GM12892 (cell line): Measurements from ENCODE around the gene ZNF674.

Experiments
- POLR2A ChIP-seq: IDR thresholded peaks from 2 replicates; pipeline ENCODE4 v1.6.1; 2011; ENCODE audit warnings: low read depth, low read length, control low read depth
- TAF1 ChIP-seq: IDR thresholded peaks from 2 replicates; pipeline ENCODE4 v1.6.1; 2011; ENCODE audit warnings: low read depth, mild to moderate bottlenecking, control low read depth, low read length, borderline replicate concordance

DNA sequence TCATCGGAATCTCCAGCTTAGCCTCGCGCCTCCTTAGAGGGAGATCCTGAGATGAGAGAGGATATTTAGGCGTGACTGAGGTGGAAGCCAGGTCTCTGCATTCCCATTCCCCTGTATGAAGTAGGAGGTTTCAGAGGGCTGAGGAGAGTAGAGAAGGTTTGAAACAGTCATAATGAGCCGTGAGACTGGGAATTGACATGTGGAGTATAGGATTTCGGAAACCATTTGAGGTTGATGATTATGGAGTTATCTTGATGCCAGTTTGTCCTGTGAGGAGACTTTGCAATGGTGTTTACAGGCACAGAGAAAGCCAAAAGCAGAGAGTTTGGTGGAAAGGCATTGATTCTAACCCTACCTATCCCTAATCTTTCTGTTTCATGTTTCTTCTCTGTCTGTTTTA is 30.4 kb upstream of the ZNF674 start:
- TF ChIP-seq POLR2A (no peak), TAF1 (no peak)
